GM20431 (cell line): ENCODE results near the gene IP6K3.

Source experiments
- in situ Hi-C: fragments of 300-500 bp; cut with MseI, MboI; formaldehyde crosslinking; loops from one replicate; pipeline ENCODE4 v1.15.0; 2020; ENCODE audit warnings: low sequenced_read_pairs; ENCODE audit not compliant: unreplicated experiment

Gene IP6K3

GRCh38 chr6:33744895-33745546, 1.7 kb downstream of the IP6K3 start:
- in situ Hi-C loops, result no loop called here

GRCh38 chr6:33744001-33744848, 2.5 kb downstream of the IP6K3 start:
- in situ Hi-C loops, result no loop called here

GRCh38 chr6:33742837-33743236, 3.9 kb downstream of the IP6K3 start:
- in situ Hi-C loops, result no loop called here

DNA sequence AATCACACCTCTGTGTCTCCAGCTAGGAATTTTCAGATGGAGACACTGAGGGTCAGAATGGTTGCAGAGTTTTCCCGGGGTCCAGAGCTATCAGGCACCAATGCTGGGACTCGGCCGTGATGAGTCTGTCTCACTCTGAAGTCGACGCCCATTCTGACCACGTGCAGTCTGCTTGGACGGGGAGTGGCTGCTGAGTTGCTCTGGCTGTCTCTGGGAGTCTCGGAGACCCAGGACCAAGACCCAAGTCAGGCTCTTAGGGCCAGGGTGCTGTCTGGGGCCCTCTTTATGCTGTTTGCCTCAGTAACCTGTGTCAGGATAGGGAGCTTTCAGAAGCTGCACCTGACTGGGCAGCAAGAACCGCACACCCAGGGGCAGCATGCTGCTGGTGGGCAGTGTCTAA, 4.6 kb downstream of the IP6K3 start:
- in situ Hi-C loops, result no loop called here

DNA sequence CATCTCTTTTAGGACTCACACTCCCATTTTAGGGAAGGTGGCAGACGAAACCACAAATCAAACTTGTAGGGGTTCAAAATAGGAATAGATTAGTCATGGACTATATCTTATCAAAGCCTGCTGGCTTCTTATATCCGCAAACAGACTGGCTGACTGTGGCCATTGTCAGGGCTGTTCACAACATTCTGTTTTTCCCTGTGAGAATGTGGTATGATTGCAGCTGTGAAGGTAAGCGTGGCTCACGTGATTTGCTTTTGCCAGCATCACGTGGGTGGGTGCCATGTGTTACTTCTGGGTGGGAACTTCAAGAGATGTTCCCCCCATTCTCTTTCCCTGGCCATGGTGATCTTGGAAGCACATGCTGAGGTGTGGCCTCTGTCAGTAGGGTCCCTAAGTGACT, 5.9 kb downstream of the IP6K3 start:
- in situ Hi-C loops, result no loop called here

DNA sequence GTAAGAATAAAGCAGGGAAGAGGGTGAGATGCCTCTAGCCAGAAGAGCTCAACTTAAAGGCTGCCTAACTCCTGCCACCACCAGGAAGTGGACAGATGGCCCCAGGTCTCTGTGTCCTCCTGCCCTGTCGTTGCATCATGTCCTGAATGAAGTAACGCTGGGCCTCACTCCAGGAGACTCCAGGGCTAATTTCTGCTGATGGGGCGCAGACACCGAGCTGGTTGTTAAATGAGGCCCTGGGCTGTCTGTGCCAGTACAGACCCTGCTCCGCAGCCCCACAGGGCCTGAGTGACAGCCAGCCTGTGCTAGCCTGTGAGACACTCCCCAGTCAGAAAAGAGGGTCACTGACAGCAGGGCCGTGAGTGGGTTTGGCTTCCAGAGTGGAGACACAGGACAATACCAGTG, 6.5 kb downstream of the IP6K3 start:
- in situ Hi-C loops, result no loop called here

- in situ Hi-C loops, result no loop called here
Measured at GRCh38 chr6:33739571-33739970, 7.1 kb downstream of the IP6K3 start.

GRCh38 chr6:33738879-33739278, 7.8 kb downstream of the IP6K3 start:
- in situ Hi-C loops, result no loop called here

DNA sequence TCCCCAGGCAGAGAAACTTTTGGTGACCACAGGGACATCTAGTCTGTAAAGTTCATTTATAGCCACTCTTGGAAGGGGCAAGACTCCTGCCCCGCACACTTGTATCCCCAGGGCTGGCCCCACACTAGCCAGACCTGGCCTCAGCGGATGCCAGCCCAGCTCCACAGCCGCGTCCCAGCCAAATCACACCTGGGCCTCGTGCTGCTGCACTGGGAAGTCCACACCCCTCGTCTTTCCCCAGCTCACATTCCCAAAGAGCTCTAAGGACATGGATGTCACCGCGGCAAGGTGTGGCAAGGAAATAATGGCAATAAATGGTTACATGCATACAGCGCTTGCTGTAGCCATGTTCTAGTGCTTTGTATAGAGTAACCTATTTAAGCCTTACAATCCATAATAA, 8.6 kb downstream of the IP6K3 start:
- in situ Hi-C loops, result no loop called here

GRCh38 chr6:33737267-33738026, 9.3 kb downstream of the IP6K3 start:
- in situ Hi-C loops, result no loop called here

DNA sequence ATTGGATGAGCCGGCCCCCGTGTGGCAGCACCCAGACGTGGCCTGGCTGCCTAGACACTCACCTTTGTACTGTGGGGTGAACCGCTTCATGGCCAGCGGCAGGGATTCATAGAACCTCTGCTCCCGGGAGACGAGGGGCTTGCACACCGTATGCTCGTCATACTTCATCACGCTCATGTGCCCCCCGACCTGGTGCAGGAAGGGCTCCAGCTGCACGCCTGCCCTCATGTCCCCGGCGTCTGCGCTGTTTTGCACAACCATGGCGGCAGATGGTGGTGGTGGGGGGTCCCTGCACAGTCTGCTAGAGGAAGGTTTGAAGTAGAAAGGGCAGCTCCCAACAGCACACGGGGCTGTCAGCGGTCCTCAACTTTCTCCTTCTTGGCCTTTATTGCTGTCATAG, 11.5 kb downstream of the IP6K3 start:
- in situ Hi-C loops, result no loop called here

DNA sequence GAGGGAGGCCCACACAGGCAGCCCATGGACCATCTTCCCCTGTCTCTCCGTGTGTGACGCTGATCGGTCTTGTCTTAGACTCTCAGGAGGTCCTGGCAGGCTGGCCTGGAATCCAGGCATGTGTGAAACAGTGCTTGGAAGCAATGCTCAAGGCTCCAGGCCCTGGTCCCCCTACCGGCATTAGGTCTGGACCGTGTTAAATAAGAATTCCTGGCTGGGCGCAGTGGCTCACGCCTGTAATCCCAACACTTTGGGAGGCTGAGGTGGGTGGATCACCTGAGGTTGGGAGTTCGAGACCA, 13.0 kb downstream of the IP6K3 start:
- in situ Hi-C loops, result no loop called here

- in situ Hi-C loops, result no loop called here
Measured at GRCh38 chr6:33732817-33733708, 13.6 kb downstream of the IP6K3 start.

- in situ Hi-C loops, result no loop called here
Measured at GRCh38 chr6:33732385-33732784, 14.3 kb downstream of the IP6K3 start.

GRCh38 chr6:33731751-33732282, 14.9 kb downstream of the IP6K3 start:
- in situ Hi-C loops, result no loop called here

- in situ Hi-C loops, result no loop called here
Measured at GRCh38 chr6:33731035-33731434, 15.7 kb downstream of the IP6K3 start.

GRCh38 chr6:33730611-33731010, 16.1 kb downstream of the IP6K3 start:
- in situ Hi-C loops, result no loop called here

GRCh38 chr6:33729059-33729458, 17.6 kb downstream of the IP6K3 start:
- in situ Hi-C loops, result no loop called here

GRCh38 chr6:33728438-33728837, 18.3 kb downstream of the IP6K3 start:
- in situ Hi-C loops, result no loop called here

- in situ Hi-C loops, result no loop called here
Measured at GRCh38 chr6:33727932-33728331, 18.8 kb downstream of the IP6K3 start.
